Stimulated activated CD8-positive, alpha-beta memory T cell treated with anti-CD3 and anti-CD28 coated beads, Interleukin-15, amount 100 ng/mL, for 48 hours (primary cell): ENCODE measurements around the gene GUCA2B.

Experiments
- DNase-seq, 2 donors: peaks; one replicate each; pipeline ENCODE4 v3.0.0-alpha.2; 2020; ENCODE audit warnings: low read depth in 2 of 2

The GUCA2B gene

GRCh38 chr1:42152907-42153600 lies at the start of gene GUCA2B:
Gene GUCA2B (plus strand): TSS chr1:42153410. CDS start chr1:42153451, 41 bp downstream.
- DNase-seq = no peak

- no peak for DNase-seq
Measured at GRCh38 chr1:42105025-42105424, 48.2 kb upstream of the GUCA2B start.

- DNase-seq = no peak
Measured at GRCh38 chr1:42108309-42108708, 44.9 kb upstream of the GUCA2B start.

GRCh38 chr1:42109600-42109999 lies 43.6 kb upstream of the GUCA2B start:
- no peak for DNase-seq

- no peak for DNase-seq
Measured at GRCh38 chr1:42114229-42114628, 39.0 kb upstream of the GUCA2B start.

- DNase-seq = no peak
Measured at GRCh38 chr1:42117214-42117613, 36.0 kb upstream of the GUCA2B start.

- DNase-seq = no peak
Measured at GRCh38 chr1:42118125-42118524, 35.1 kb upstream of the GUCA2B start.

- DNase-seq = no peak
Measured at GRCh38 chr1:42122408-42122807, 30.8 kb upstream of the GUCA2B start.

GRCh38 chr1:42125552-42125951 lies 27.7 kb upstream of the GUCA2B start:
- DNase-seq = no peak

GRCh38 chr1:42127767-42128166 lies 25.4 kb upstream of the GUCA2B start:
- DNase-seq = no peak

- DNase-seq = no peak
Measured at GRCh38 chr1:42128499-42128898, 24.7 kb upstream of the GUCA2B start.

GRCh38 chr1:42128964-42129363 lies 24.2 kb upstream of the GUCA2B start:
- DNase-seq = no peak

- no peak for DNase-seq
Measured at GRCh38 chr1:42130061-42130660, 23.0 kb upstream of the GUCA2B start.

- no peak for DNase-seq
Measured at GRCh38 chr1:42133390-42133789, 19.8 kb upstream of the GUCA2B start.

GRCh38 chr1:42133809-42134526 lies 19.2 kb upstream of the GUCA2B start:
- DNase-seq = no peak

GRCh38 chr1:42135426-42135825 lies 17.8 kb upstream of the GUCA2B start:
- DNase-seq = no peak

- no peak for DNase-seq
Measured at GRCh38 chr1:42136466-42136865, 16.7 kb upstream of the GUCA2B start.

- no peak for DNase-seq
Measured at GRCh38 chr1:42137766-42138165, 15.4 kb upstream of the GUCA2B start.

GRCh38 chr1:42138586-42138985 lies 14.6 kb upstream of the GUCA2B start:
- DNase-seq = no peak

GRCh38 chr1:42139444-42139843 lies 13.8 kb upstream of the GUCA2B start:
- no peak for DNase-seq

- no peak for DNase-seq
Measured at GRCh38 chr1:42140191-42140590, 13.0 kb upstream of the GUCA2B start.

GRCh38 chr1:42141978-42142377 lies 11.2 kb upstream of the GUCA2B start:
- no peak for DNase-seq
